ENCODE results near the gene RNF40. TPM values are rescaled to one million over a fixed set of nuclear protein-coding genes. Genes with fewer than 3 reads are reported as not detected.
"Not testable (repeated sequence)": the region's sequence is repeated elsewhere in the genome, so short reads cannot be mapped to it uniquely, and the experiment has no call there.

The RNF40 gene
- total and polyA plus RNA-seq, 2 donors (not counting 1 experiment from before 2014, with no cell fraction given), result 42.0 to 56.8 TPM

- Histone ChIP-seq H3K4me1 (ENCODE audit: control insufficient read depth, extremely low read depth, insufficient read depth, low read length) (peaks cover 3% of the 10 kb centered on the region), H4K20me1 (ENCODE audit: control insufficient read depth, extremely low read depth, insufficient read depth, low read length) (no peaks in the 10 kb centered on the region), H2AFZ (ENCODE audit: low read length) (peak overlapping the region; percentile 65), H3K36me3 (ENCODE audit: control insufficient read depth, insufficient read depth, low read length) (no peaks in the 10 kb centered on the region), H3K27me3 (ENCODE audit: control insufficient read depth, insufficient read depth, low read length) (no peaks in the 10 kb centered on the region), H3K27ac (ENCODE audit: insufficient read depth, low read length) (peak overlapping the region; percentile 75), H3K4me2 (ENCODE audit: extremely low read depth, insufficient read depth, low read length) (peak overlapping the region; percentile 87), H3K9me3 (ENCODE audit: control insufficient read depth, insufficient read depth, low read depth, low read length) (no peaks in the 10 kb centered on the region), H3K79me2 (ENCODE audit: control insufficient read depth, insufficient read depth, low read length) (no peaks in the 10 kb centered on the region), H3K9ac (ENCODE audit: insufficient read depth, low read length) (peak overlapping the region; percentile 78), H3K4me3 (replicated peaks in 1 of 4; ENCODE audit: control extremely low read depth in 1 of 4, insufficient read depth in 1 of 4, low read depth in 3 of 4, low read length in 4 of 4) (peak overlapping the region; percentile 59 to 89 (median 63))
- TF ChIP-seq EZH2 (IDR thresholded peaks at IDR 0.05; ENCODE audit: low read length, missing control alignments) (no peak), CTCF (conservative IDR thresholded peaks at IDR 0.05 in 1 of 2, IDR thresholded peaks at IDR 0.05 in 1 of 2; ENCODE audit: low read depth in 1 of 2, low read length in 2 of 2) (no peak)
- DNase-seq (ENCODE audit: low read depth in 2 of 2), result no peak
Measured at GRCh38 chr16:30805056-30805369, 42.9 kb downstream of the RNF40 start.

- Histone ChIP-seq H3K27ac (ENCODE audit: insufficient read depth, low read length) (peak overlapping the region; percentile 75), H3K9ac (ENCODE audit: insufficient read depth, low read length) (peak overlapping the region; percentile 78), H2AFZ (ENCODE audit: low read length) (peak overlapping the region; percentile 65), H4K20me1 (ENCODE audit: control insufficient read depth, extremely low read depth, insufficient read depth, low read length) (no peaks in the 10 kb centered on the region), H3K79me2 (ENCODE audit: control insufficient read depth, insufficient read depth, low read length) (no peaks in the 10 kb centered on the region), H3K4me2 (ENCODE audit: extremely low read depth, insufficient read depth, low read length) (peak overlapping the region; percentile 87), H3K4me3 (replicated peaks in 1 of 4; ENCODE audit: control extremely low read depth in 1 of 4, insufficient read depth in 1 of 4, low read depth in 3 of 4, low read length in 4 of 4) (peak overlapping the region; percentile 62 to 89 (median 72)), H3K36me3 (ENCODE audit: control insufficient read depth, insufficient read depth, low read length) (no peaks in the 10 kb centered on the region), H3K9me3 (ENCODE audit: control insufficient read depth, insufficient read depth, low read depth, low read length) (no peaks in the 10 kb centered on the region), H3K4me1 (ENCODE audit: control insufficient read depth, extremely low read depth, insufficient read depth, low read length) (peaks cover 3% of the 10 kb centered on the region), H3K27me3 (ENCODE audit: control insufficient read depth, insufficient read depth, low read length) (no peaks in the 10 kb centered on the region)
- DNase-seq (ENCODE audit: low read depth in 2 of 2), result peak; percentile 80 to 83
- TF ChIP-seq EZH2 (IDR thresholded peaks at IDR 0.05; ENCODE audit: low read length, missing control alignments), result no peak
- TF ChIP-seq CTCF (conservative IDR thresholded peaks at IDR 0.05 in 1 of 2, IDR thresholded peaks at IDR 0.05 in 1 of 2; ENCODE audit: low read depth in 1 of 2, low read length in 2 of 2), result no peak
Measured at GRCh38 chr16:30805370-30806169, 43.4 kb downstream of the RNF40 start.

DNA sequence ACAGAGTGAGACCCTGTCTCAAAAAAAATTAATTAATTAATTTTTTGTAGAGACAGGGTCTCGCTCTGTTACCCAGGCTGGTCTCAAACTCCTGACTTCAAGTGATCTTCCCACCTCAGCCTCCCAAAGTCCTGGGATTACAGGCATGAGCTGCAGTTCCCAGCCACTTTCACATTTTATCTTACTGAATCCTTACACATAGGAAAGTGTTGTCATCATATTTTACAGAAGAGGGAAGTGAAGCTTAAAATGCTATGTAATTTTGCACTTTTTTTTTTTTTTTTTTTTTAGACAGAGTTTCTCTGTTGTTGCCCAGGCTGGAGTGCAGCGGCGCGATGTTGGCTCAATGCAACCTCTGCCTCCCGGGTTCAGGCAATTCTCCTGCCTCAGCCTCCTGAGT lies 46.0 kb downstream of the RNF40 start:
- peaks cover 3% of the 10 kb centered on the region for H3K4me1 ChIP-seq (ENCODE audit: control insufficient read depth, extremely low read depth, insufficient read depth, low read length)
- no peak for TF ChIP-seq EZH2 (IDR thresholded peaks at IDR 0.05; ENCODE audit: low read length, missing control alignments)
- TF ChIP-seq CTCF (conservative IDR thresholded peaks at IDR 0.05 in 1 of 2, IDR thresholded peaks at IDR 0.05 in 1 of 2; ENCODE audit: low read depth in 1 of 2, low read length in 2 of 2), result no peak
- no peak for DNase-seq (ENCODE audit: low read depth in 2 of 2)
- H3K27me3 ChIP-seq (ENCODE audit: control insufficient read depth, insufficient read depth, low read length), result no peaks in the 10 kb centered on the region
- no peaks in the 10 kb centered on the region for H3K79me2 ChIP-seq (ENCODE audit: control insufficient read depth, insufficient read depth, low read length)
- no peak overlapping the region for H2AFZ ChIP-seq (ENCODE audit: low read length)
- no peaks in the 10 kb centered on the region for H3K36me3 ChIP-seq (ENCODE audit: control insufficient read depth, insufficient read depth, low read length)
- no peaks in the 10 kb centered on the region for H3K9me3 ChIP-seq (ENCODE audit: control insufficient read depth, insufficient read depth, low read depth, low read length)
- H3K4me2 ChIP-seq (ENCODE audit: extremely low read depth, insufficient read depth, low read length), result no peak overlapping the region
- no peaks in the 10 kb centered on the region for H4K20me1 ChIP-seq (ENCODE audit: control insufficient read depth, extremely low read depth, insufficient read depth, low read length)
- H3K27ac ChIP-seq (ENCODE audit: insufficient read depth, low read length), result no peak overlapping the region
- no peak overlapping the region for H3K4me3 ChIP-seq (replicated peaks in 1 of 4; ENCODE audit: control extremely low read depth in 1 of 4, insufficient read depth in 1 of 4, low read depth in 3 of 4, low read length in 4 of 4)
- no peak overlapping the region for H3K9ac ChIP-seq (ENCODE audit: insufficient read depth, low read length)

DNA sequence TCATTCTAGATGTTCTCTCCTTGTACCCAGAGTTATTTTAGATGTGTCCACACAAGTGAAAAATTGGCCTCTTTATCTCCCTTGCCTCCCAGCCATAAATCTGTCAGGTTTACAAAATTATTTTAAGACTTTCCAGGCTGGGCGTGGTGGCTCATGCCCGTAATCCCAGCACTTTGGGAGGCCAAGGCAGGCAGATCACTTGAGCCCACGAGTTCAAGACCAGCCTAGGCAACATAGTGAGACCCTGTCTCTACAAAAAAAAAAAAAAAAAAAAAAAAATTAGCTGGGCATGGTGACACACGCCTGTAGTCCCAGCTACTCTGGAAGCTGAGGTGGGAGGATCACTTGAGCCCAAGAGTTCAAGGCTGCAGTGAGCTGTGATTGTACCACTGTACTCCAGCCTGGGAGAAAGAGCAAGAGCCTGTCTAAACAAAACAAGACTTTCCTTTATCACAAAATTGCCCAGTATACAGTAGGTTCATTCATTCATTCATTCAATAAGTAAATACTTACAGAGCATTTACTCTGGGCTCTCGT lies 46.8 kb downstream of the RNF40 start:
- not testable (repeated sequence) for H3K36me3 ChIP-seq (ENCODE audit: control insufficient read depth, insufficient read depth, low read length); H2AFZ ChIP-seq (ENCODE audit: low read length); H3K79me2 ChIP-seq (ENCODE audit: control insufficient read depth, insufficient read depth, low read length); H3K27me3 ChIP-seq (ENCODE audit: control insufficient read depth, insufficient read depth, low read length); H3K4me1 ChIP-seq (ENCODE audit: control insufficient read depth, extremely low read depth, insufficient read depth, low read length); DNase-seq (ENCODE audit: low read depth in 2 of 2); H3K9me3 ChIP-seq (ENCODE audit: control insufficient read depth, insufficient read depth, low read depth, low read length); H3K27ac ChIP-seq (ENCODE audit: insufficient read depth, low read length); H3K4me3 ChIP-seq (replicated peaks in 1 of 4; ENCODE audit: control extremely low read depth in 1 of 4, insufficient read depth in 1 of 4, low read depth in 3 of 4, low read length in 4 of 4); H4K20me1 ChIP-seq (ENCODE audit: control insufficient read depth, extremely low read depth, insufficient read depth, low read length); H3K9ac ChIP-seq (ENCODE audit: insufficient read depth, low read length); H3K4me2 ChIP-seq (ENCODE audit: extremely low read depth, insufficient read depth, low read length)
